GM19468 (cell line): Measurements from ENCODE around the gene C14orf132.

Experiments used
- ATAC-seq: cut with Tn5 transposase; IDR thresholded peaks from one replicate; pipeline ENCODE4 v1.9.1; 2021; ENCODE audit warnings: mild to moderate bottlenecking, moderate library complexity, moderate number of reproducible peaks; ENCODE audit not compliant: unreplicated experiment; ENCODE audit errors: extremely low read depth

C14orf132 gene

DNA sequence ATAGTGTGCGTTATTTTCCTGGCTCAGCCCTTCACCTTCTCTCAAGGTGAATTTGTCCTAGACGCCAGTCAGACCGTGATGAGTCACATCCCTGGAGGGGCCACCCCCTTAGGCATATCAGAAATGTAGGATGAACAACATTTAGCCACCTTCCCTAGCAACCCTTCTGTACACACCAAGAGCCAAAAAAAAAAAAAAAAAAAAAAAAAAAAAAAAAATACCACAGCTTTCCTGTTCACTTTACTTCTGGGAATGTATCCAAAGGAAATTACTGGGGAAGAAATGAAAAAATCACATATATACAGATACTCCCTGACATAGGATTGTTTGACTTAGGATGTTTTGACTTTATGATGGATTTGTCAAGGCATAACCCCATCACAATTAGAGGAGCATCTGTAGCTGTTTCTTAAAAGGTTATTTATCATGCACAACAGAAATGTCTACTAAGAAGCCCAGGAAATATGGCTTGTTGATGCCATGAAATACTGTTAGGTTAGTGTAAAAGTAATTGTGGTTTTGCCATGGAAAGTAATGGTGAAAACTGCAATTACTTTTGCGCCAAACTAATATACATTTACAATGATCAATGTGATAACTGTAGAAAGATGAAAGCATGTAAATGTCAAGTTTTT is 97.3 kb downstream of the C14orf132 start:
- ATAC-seq: no peak

DNA sequence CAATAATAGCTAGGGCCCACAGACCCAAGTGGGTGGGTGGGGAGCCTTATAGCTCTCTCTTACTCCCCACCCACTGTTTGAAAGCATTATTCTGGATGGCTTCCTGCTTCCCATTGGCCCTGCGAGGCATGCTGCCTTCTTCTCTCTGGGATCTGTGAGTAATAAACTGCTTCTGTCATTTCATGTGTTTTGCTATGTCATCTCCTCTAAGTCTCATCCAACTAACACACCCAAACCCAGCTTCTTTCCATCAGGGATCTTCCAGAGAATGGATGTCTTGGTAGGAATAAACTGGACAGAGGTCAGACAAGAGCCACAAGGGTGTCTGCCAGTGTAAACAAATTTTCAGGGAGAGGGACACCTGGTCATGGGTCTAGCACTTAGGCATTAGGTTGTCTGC is 99.1 kb downstream of the C14orf132 start:
- ATAC-seq: no peak

DNA sequence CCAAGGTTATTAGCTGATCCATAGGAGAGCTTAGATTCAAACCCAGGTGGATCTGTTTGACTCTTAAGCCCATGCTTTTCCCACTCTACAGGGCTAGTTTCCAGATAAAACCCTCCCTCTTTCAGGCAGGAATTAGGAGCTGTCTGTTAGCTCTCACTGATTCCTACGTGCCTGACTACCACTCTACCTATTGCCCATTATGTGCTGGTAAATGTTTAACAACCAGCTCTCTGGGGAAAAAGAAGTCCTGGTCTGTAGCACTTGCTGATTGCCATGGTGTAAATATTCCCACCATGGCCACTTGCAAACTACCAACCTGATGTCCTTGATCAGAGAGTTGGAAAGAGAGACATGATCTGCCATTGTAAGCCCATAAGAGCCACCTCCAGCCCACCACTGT is 100.0 kb downstream of the C14orf132 start:
- no peak for ATAC-seq

DNA sequence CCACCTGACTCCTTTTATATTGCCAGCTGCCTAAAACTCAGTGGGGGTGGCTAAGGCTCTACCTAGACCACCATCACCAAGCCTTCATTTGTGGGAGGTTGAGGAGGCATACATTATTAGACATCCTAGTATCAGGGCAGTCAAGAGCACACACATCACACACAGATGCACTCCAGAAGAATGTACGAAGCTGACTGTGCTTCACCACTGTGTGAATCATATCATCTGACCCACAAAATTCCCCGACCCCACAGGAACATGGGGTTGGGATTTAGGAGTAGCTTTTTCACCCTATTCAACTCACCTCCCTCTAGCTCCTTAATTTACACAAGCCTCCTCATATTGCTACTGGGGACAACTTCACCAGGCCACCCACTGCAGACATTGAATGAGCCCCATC is 100.7 kb downstream of the C14orf132 start:
- ATAC-seq: no peak

DNA sequence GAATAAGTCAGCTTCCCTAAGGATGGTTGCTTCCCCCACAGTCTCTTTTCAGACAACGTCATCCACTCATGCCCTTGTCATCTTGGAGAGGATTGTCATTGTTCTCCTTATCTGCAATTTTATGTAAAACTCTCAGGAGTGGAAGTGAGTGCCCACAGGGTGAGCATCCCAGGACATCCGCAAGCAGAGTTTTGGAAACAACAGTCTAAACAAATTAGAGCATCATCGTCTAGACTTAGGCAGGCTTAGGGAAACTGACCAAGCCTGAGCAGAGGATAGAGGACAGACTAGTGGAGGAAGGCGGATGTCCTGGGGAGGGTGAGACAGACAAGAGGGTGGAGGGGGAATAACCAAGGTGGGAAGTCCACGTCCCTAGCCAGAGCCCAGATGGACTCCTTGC is 101.8 kb downstream of the C14orf132 start:
- ATAC-seq: no peak
